GM19397 (cell line): Measurements from ENCODE around the gene SCAPER.
A peak's percentile ranks its signal among the peaks of the same experiment; 100 is the strongest.

Experiments
- ATAC-seq: cut with Tn5 transposase; IDR thresholded peaks from one replicate; pipeline ENCODE4 v1.9.1; 2021; ENCODE audit warnings: mild to moderate bottlenecking, moderate library complexity; ENCODE audit not compliant: unreplicated experiment

SCAPER gene, protein sequence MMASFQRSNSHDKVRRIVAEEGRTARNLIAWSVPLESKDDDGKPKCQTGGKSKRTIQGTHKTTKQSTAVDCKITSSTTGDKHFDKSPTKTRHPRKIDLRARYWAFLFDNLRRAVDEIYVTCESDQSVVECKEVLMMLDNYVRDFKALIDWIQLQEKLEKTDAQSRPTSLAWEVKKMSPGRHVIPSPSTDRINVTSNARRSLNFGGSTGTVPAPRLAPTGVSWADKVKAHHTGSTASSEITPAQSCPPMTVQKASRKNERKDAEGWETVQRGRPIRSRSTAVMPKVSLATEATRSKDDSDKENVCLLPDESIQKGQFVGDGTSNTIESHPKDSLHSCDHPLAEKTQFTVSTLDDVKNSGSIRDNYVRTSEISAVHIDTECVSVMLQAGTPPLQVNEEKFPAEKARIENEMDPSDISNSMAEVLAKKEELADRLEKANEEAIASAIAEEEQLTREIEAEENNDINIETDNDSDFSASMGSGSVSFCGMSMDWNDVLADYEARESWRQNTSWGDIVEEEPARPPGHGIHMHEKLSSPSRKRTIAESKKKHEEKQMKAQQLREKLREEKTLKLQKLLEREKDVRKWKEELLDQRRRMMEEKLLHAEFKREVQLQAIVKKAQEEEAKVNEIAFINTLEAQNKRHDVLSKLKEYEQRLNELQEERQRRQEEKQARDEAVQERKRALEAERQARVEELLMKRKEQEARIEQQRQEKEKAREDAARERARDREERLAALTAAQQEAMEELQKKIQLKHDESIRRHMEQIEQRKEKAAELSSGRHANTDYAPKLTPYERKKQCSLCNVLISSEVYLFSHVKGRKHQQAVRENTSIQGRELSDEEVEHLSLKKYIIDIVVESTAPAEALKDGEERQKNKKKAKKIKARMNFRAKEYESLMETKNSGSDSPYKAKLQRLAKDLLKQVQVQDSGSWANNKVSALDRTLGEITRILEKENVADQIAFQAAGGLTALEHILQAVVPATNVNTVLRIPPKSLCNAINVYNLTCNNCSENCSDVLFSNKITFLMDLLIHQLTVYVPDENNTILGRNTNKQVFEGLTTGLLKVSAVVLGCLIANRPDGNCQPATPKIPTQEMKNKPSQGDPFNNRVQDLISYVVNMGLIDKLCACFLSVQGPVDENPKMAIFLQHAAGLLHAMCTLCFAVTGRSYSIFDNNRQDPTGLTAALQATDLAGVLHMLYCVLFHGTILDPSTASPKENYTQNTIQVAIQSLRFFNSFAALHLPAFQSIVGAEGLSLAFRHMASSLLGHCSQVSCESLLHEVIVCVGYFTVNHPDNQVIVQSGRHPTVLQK (N-terminal part only)

GRCh38 chr15:76905013-76905839, at the start of gene SCAPER:
Gene SCAPER (minus strand): TSS chr15:76905340. CDS start chr15:76883817, 21,523 bp downstream.
- peak; percentile 84 for ATAC-seq

DNA sequence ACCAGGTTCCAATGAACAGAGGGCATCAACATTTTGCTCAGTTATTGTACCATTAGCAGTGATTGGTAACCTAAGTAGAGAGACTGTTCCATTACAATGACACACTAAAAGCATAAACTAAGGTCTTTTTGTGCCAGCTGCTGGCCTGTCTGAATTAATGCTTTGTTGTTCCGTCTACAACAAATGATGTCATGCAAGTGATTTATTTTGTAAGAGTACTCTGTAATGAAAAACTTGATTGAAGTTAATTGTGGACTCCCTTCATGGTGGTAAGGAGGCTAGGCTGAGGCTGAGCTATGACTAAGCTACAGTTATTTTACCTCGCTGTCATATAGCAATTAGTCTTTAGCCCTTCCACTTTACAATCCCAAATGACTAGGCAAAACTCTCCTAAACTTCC, 49.6 kb upstream of the SCAPER start:
- no peak for ATAC-seq

DNA sequence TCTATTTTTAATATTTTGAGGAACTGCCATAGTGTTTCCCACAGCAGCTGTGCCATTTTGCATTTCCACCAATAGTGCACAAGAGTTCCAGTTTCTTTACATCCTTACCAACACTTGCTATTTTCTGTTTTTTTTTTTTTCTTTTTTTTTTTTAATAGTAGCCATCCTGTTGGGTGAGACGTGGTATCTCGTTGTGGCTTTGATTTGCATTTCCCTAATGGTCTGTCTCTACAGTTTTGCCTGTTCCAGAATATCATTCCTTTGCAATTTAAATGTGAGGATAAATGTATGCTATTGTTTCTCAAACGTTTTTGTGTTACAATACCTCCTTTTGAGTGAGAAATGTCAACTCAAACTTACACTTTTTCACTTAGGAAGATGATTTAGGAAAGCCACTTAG, 48.8 kb upstream of the SCAPER start:
- ATAC-seq: no peak

DNA sequence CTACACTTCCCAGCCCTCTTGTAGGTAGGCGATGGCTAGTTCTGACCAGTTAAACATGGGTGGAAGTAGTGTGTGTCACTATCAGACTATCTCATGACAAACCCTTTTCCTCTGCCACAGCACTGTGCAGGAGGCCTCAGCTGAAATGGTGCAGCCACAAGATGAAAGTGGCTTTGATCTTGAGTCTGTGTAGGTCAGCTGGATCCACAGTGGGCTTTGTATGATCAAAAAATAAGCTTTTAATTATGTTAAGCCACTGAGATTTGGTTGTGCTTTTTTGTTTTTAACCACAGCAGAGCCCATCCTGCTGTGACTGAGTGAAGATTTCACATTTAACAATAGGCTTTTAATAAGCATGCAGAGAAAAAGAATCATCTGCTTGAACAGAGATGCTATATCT, 46.1 kb upstream of the SCAPER start:
- no peak for ATAC-seq

GRCh38 chr15:76947454-76947853, 42.3 kb upstream of the SCAPER start:
- ATAC-seq: no peak

DNA sequence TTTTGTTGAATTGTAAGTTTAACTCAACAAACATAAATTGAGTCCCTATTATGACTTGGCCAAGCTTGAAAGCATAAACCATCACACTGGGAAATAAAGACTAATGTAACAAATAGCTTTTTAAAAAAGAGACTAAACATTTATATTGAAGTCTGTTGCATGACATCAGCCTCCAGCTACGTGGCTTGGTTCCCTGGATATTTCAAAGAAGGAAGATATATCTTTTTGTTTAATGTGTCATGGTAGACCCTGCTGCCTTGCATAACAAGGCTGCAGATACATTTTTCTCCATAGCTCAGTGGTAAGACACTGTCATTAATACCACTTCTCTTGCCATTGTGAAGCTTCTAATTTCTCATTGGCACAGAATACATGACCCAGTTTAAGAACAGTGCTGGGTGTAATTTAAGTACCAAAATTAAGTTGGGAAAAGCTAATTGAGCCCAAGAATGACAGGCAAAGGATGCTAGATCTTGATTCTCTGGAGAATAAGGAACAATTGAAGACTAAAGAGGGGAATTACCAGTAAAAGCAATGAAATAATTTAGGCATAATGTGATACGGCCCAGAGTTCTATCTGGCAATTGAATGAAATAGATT, 40.5 kb upstream of the SCAPER start:
- no peak for ATAC-seq

GRCh38 chr15:76942331-76942730, 37.2 kb upstream of the SCAPER start:
- no peak for ATAC-seq

DNA sequence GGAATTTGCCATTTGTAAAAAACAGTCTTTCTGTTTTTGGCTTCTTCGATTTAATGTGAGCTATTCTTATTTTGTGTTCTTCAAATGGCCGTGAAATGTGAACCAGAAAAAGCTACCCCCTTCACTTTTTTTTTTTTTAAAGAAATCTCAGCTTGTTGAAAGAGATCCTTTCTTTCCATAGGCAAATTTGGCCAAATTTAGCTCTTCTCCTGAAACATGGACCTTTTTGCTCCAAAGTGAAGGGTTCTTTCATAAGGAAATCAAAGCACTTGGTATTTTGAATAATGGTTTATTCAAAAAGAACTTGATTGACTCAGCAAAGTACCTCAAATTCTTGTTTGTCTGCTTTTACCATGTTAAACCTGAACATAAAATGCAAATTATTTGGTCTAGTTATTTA, 36.5 kb upstream of the SCAPER start:
- ATAC-seq: no peak

GRCh38 chr15:76939715-76940114, 34.6 kb upstream of the SCAPER start:
- no peak for ATAC-seq

- ATAC-seq: no peak
Measured at GRCh38 chr15:76938752-76939151, 33.6 kb upstream of the SCAPER start.

- no peak for ATAC-seq
Measured at GRCh38 chr15:76936671-76937070, 31.5 kb upstream of the SCAPER start.

DNA sequence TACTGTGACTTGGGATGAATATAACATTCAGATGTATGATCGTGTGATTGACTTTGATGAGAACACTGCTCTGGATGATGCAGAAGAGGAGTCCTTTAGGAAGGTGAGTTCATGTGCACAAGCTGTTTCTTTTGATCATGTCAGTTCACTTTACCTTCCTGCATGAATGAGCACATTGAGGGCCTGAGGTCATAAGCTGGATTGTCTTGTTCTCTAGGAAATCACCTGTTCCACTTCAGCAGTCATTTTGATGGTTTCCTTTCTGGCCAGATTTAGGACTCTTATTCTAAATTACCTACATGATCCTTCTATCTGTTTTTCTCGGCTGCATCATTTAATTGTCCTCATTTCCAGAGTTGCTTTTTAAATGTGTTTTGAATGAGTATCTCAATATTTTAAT, 30.5 kb upstream of the SCAPER start:
- no peak for ATAC-seq

GRCh38 chr15:76932135-76932966, 27.2 kb upstream of the SCAPER start:
- ATAC-seq: no peak

DNA sequence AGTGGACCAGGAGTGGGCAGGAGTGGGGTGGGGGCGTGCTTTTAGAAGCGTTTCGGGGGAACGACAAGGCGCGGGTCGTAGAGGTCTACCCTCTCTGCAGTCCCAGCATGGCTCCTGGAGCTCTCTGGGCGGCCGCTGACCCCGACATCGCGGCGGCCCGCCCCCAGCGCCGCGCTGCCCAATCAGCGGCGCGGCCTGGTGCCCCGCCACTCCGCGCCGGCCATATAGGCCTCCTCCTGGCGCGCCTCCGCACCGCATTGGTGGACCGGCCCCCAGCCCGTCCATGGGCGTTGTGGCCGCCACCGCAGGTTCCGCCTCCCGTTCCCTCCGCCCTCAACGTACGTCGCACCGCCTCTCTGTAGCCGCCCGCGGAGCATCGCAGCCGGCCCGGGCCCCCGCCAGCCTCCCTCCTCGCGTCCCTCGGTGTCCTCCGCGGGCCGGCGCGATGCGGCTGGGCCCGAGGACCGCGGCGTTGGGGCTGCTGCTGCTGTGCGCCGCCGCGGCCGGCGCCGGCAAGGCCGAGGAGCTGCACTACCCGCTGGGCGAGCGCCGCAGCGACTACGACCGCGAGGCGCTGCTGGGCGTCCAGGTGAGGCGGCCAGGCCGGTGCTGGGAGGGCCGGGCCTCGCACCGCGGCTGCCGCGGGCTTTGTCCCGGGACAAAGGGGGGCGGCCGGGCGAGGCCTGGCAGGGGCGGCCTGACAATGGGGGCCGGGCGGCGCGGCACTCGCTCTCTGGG, 26.4 kb upstream of the SCAPER start, which contains the start of gene RCN2:
RCN2 (plus strand) TSS at position 353 of the 738 bp plus-strand sequence; CDS start at position 446, 93 bp downstream.
- ATAC-seq: peak; percentile 98

GRCh38 chr15:76930831-76931396, 25.8 kb upstream of the SCAPER start:
- no peak for ATAC-seq

- no peak for ATAC-seq
Measured at GRCh38 chr15:76929011-76929760, 24.0 kb upstream of the SCAPER start.

GRCh38 chr15:76928201-76928600, 23.1 kb upstream of the SCAPER start:
- ATAC-seq: no peak
